ENCODE data around the gene CEP44. TPM values are rescaled to one million over a fixed set of nuclear protein-coding genes. Genes with fewer than 3 reads are reported as not detected.

The CEP44 gene
- total RNA-seq, 1 experiment from 2014 or later, result 8.4 TPM

- CTCF ChIA-PET, result no interaction called here
- no peaks in the 10 kb centered on the region for H3F3A ChIP-seq (ENCODE audit: low read length, unreplicated experiment)
Measured at GRCh38 chr4:174304664-174305063, 21.0 kb downstream of the CEP44 start.

GRCh38 chr4:174305961-174306360, 22.2 kb downstream of the CEP44 start:
- no peak overlapping the region for H2AFZ ChIP-seq (ENCODE audit: low read length)
- no peak overlapping the region for H3K4me3 ChIP-seq (ENCODE audit: low read length)
- POLR2A ChIA-PET (ENCODE audit: unreplicated experiment), result no interaction called here
- DNase-seq (peak; percentile 65), ATAC-seq (peak; percentile 98)
- intact Hi-C loops (cut with micrococcal nuclease), result no loop called here
- H3K9me2 ChIP-seq (replicated peaks; ENCODE audit: low read length), result no peaks in the 10 kb centered on the region
- no peak overlapping the region for H3K27ac ChIP-seq (ENCODE audit: low read length)
- no peaks in the 10 kb centered on the region for H4K20me1 ChIP-seq (ENCODE audit: low read length)
- no peaks in the 10 kb centered on the region for H3K79me2 ChIP-seq (ENCODE audit: low read length)
- H3K4me1 ChIP-seq (ENCODE audit: insufficient read depth, low read length), result peaks cover 9% of the 10 kb centered on the region
- TF ChIP-seq EZH2phosphoT487 (IDR thresholded peaks at IDR 0.05; ENCODE audit: borderline replicate concordance, low read length), result no peak
- no peak for TF ChIP-seq EZH2 (IDR thresholded peaks at IDR 0.05; ENCODE audit: low read length, unreplicated experiment)
- no peak for TF ChIP-seq CTCF (conservative IDR thresholded peaks at IDR 0.05; ENCODE audit: low read depth, low read length)
- no peak overlapping the region for H3K4me2 ChIP-seq (ENCODE audit: low read length)
- H3K36me3 ChIP-seq (ENCODE audit: low read depth, low read length), result no peaks in the 10 kb centered on the region
- H3F3A ChIP-seq (ENCODE audit: low read length, unreplicated experiment), result no peaks in the 10 kb centered on the region
- H3K27me3 ChIP-seq (ENCODE audit: low read length), result no peaks in the 10 kb centered on the region
- no TSS peak for BruUV-seq (replicated peaks)
- H3K9me3 ChIP-seq (ENCODE audit: low read length), result no peaks in the 10 kb centered on the region
- CTCF ChIA-PET, result no interaction called here
- no peak overlapping the region for H3K9ac ChIP-seq (ENCODE audit: low read length)

More at GRCh38 chr4:174304664-174305063, 21.0 kb downstream of the CEP44 start:
- Histone ChIP-seq H2AFZ (ENCODE audit: low read length) (no peak overlapping the region), H3K9me3 (ENCODE audit: low read length) (no peaks in the 10 kb centered on the region), H3K79me2 (ENCODE audit: low read length) (no peaks in the 10 kb centered on the region), H3K27ac (ENCODE audit: low read length) (no peak overlapping the region), H3K4me1 (ENCODE audit: insufficient read depth, low read length) (peaks cover 9% of the 10 kb centered on the region), H3K9ac (ENCODE audit: low read length) (no peak overlapping the region), H3K9me2 (replicated peaks; ENCODE audit: low read length) (no peaks in the 10 kb centered on the region), H3K27me3 (ENCODE audit: low read length) (no peaks in the 10 kb centered on the region), H3K4me2 (ENCODE audit: low read length) (no peak overlapping the region), H3K36me3 (ENCODE audit: low read depth, low read length) (no peaks in the 10 kb centered on the region), H4K20me1 (ENCODE audit: low read length) (no peaks in the 10 kb centered on the region), H3K4me3 (ENCODE audit: low read length) (no peak overlapping the region)
- TF ChIP-seq EZH2 (IDR thresholded peaks at IDR 0.05; ENCODE audit: low read length, unreplicated experiment) (no peak), CTCF (conservative IDR thresholded peaks at IDR 0.05; ENCODE audit: low read depth, low read length) (no peak), EZH2phosphoT487 (IDR thresholded peaks at IDR 0.05; ENCODE audit: borderline replicate concordance, low read length) (no peak)
- no TSS peak for BruUV-seq (replicated peaks)
- POLR2A ChIA-PET (ENCODE audit: unreplicated experiment), result no interaction called here
- ATAC-seq (no peak), DNase-seq (no peak)
- intact Hi-C loops (cut with micrococcal nuclease), result no loop called here

GRCh38 chr4:174307694-174308093, 24.0 kb downstream of the CEP44 start:
- no peaks in the 10 kb centered on the region for H3K36me3 ChIP-seq (ENCODE audit: low read depth, low read length)
- ATAC-seq, result no peak
- H3K27me3 ChIP-seq (ENCODE audit: low read length), result no peaks in the 10 kb centered on the region
- TF ChIP-seq EZH2 (IDR thresholded peaks at IDR 0.05; ENCODE audit: low read length, unreplicated experiment) (no peak), CTCF (conservative IDR thresholded peaks at IDR 0.05; ENCODE audit: low read depth, low read length) (no peak), EZH2phosphoT487 (IDR thresholded peaks at IDR 0.05; ENCODE audit: borderline replicate concordance, low read length) (no peak)
- H3F3A ChIP-seq (ENCODE audit: low read length, unreplicated experiment), result no peaks in the 10 kb centered on the region
- no peak overlapping the region for H3K27ac ChIP-seq (ENCODE audit: low read length)
- no peak for DNase-seq
- no peaks in the 10 kb centered on the region for H3K9me3 ChIP-seq (ENCODE audit: low read length)
- no peaks in the 10 kb centered on the region for H3K9me2 ChIP-seq (replicated peaks; ENCODE audit: low read length)
- CTCF ChIA-PET, result no interaction called here
- BruUV-seq (replicated peaks), result no TSS peak
- H3K4me1 ChIP-seq (ENCODE audit: insufficient read depth, low read length), result peaks cover 9% of the 10 kb centered on the region
- no peaks in the 10 kb centered on the region for H4K20me1 ChIP-seq (ENCODE audit: low read length)
- intact Hi-C loops (cut with micrococcal nuclease), result no loop called here
- no peak overlapping the region for H2AFZ ChIP-seq (ENCODE audit: low read length)
- H3K4me2 ChIP-seq (ENCODE audit: low read length), result no peak overlapping the region
- H3K79me2 ChIP-seq (ENCODE audit: low read length), result no peaks in the 10 kb centered on the region
- POLR2A ChIA-PET (ENCODE audit: unreplicated experiment), result no interaction called here
- no peak overlapping the region for H3K4me3 ChIP-seq (ENCODE audit: low read length)
- H3K9ac ChIP-seq (ENCODE audit: low read length), result no peak overlapping the region
